GM13977 (cell line): ENCODE measurements around the gene PRSS50.
"Not testable (repeated sequence)": the region's sequence is repeated elsewhere in the genome, so short reads cannot be mapped to it uniquely, and the experiment has no call there.

Experiments
- DNase-seq: peaks from one replicate; pipeline ENCODE4 v3.0.0; 2012; ENCODE audit warnings: low spot score
- in situ Hi-C: fragments of 300-500 bp; cut with MboI; formaldehyde crosslinking; loops from one replicate; pipeline ENCODE4 v1.12.0; 2022; ENCODE audit warnings: low sequenced_read_pairs, low pct_unique_long_range_greater_than_20kb, mixed read lengths, inconsistent platforms; ENCODE audit not compliant: unreplicated experiment
- TF ChIP-seq, protein P1 (sequence below): IDR thresholded peaks from 2 replicates; pipeline ENCODE4 v1.5.1; 2012; ENCODE audit warnings: mild to moderate bottlenecking, control low read depth; ENCODE audit not compliant: insufficient read depth; ENCODE audit errors: extremely low read depth, missing control alignments

The PRSS50 gene

DNA sequence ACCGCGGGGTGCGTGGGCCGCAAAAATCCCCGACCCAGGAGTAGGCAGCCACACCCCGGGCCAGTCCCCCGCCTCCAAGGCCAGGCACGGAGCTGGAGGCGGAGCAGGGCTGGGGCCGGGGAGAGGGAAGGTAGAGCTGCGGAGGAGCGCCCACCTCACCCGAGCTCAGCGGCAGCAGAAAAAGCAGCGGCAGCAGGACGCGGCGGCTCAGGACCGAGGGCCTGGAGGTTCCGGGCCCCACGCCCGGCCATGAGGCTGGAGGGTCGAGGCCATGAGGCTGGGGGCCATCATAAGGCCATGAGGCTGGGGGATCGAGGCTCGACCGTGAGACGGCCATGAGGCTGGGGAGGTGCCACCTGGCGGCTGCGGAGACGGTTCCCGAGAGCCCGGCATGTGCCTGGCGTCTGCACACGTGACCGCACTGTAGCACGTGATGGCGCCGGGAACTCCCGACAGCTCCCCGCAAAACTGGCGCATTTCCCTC, 32.9 kb upstream of the PRSS50 start:
- TF ChIP-seq, protein P1, sequence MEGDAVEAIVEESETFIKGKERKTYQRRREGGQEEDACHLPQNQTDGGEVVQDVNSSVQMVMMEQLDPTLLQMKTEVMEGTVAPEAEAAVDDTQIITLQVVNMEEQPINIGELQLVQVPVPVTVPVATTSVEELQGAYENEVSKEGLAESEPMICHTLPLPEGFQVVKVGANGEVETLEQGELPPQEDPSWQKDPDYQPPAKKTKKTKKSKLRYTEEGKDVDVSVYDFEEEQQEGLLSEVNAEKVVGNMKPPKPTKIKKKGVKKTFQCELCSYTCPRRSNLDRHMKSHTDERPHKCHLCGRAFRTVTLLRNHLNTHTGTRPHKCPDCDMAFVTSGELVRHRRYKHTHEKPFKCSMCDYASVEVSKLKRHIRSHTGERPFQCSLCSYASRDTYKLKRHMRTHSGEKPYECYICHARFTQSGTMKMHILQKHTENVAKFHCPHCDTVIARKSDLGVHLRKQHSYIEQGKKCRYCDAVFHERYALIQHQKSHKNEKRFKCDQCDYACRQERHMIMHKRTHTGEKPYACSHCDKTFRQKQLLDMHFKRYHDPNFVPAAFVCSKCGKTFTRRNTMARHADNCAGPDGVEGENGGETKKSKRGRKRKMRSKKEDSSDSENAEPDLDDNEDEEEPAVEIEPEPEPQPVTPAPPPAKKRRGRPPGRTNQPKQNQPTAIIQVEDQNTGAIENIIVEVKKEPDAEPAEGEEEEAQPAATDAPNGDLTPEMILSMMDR, result no peak
- DNase-seq, result no peak
- in situ Hi-C loops, result no loop called here

DNA sequence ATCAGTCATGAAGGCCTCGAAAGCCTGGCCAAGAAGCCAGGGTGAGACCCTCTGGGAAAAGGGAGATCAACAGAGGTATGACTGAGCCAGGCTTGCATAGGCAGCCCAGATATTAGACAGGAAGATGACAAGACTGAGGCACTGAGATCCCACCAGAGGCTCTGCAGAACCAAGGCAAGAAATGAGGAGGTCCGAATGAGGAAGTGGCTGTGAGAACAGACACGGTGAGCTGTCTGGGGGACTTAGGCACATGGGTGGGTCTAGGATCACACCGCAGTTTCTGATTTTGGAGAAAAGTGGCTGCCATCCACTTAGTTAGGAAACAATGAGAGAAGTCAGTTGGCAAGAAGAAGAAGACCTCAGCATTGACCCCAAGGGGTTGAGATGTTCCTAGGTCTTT, 31.5 kb upstream of the PRSS50 start:
- TF ChIP-seq, protein P1, result no peak
- in situ Hi-C loops, result no loop called here
- no peak for DNase-seq

DNA sequence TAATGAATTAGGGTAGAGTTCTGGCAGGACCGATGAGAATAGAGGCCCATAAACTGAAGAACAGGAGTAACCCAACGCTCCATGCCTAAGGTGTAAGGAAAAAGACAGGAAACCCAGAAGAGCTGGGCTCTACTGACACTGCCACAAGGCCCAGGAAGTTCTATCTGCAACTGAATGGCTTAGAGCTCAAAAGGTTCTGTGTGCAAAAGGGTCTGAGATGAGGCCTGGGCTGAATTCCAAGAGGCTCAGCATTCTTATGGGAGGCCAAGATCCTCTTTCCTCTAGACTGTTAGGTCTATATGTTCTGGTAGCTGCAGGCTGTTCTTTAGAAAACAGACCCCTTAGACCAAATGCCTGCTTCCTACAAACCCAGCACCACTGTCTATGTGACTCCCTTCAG, 30.5 kb upstream of the PRSS50 start:
- TF ChIP-seq, protein P1, result no peak
- in situ Hi-C loops, result no loop called here
- DNase-seq, result no peak

DNA sequence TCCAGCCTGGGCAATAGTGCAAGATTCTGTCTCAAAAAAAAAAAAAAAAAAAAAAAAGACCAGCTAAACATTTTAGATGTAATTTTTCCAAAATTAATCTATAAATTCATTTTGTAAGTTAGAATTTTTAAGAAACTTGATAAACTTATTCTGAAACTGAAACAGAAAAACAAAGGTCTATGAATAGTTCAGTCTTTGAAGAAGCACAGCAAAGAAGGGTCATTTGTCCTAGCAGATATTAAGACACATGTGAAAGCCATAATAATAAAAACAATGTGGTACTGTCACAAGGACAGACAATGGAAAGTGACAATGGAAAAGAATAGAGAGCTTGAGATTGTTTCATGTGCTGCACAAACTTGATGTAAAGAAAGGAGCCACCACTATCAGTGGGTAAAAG, 29.0 kb upstream of the PRSS50 start:
- in situ Hi-C loops, result no loop called here
- DNase-seq, result no peak
- TF ChIP-seq, protein P1, result no peak

DNA sequence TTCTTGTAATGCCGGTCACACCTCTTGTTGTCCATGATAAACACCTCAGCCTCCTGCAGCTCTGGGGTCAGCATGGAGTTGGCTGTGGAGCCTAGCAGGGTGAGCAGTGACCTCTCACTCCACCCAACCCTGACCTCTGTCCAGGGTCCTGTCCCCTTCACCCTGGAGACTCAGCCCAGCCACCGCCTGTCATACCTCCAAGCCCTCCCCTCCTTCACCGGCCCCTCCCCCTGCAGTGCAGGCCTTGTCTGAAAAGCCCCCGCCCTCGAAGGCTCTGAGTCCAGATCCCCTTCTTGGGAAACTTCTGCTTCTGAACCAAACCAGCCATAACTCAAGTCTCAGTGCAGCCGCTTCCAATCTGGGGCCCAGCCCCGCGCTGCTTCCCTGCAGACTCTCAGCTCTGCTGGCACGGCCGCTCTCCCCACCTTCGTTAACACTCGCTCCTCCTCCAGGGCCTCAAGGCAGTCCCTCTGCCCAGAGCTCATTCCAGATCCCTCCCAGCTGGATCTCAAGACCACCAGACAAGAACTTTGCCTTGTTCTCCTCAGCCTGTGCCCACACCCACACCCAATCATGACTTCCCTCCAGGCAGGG, 25.4 kb upstream of the PRSS50 start:
- in situ Hi-C loops, result no loop called here

DNA sequence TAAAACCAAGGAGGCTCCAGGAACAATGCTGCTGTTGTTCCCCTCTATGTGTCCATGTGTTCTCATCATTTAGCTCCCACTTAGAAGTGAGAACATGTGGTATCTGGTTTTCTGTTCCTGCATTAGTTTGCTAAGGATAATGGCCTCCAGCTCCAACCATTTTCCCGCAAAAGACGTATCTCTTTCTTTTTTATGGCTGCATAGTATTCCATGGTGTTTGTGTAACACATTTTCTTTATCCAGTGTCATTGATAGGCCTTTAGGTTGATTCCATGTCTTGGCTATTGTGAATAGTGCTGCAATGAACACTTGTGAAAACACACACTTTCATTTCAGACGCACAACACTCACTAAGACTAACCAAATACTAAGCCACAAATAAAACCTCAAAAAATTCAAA, 21.9 kb upstream of the PRSS50 start:
- DNase-seq, in situ Hi-C loops: not testable (repeated sequence)

More for the DNA sequence above, 25.4 kb upstream of the PRSS50 start:
- TF ChIP-seq, protein P1, result no peak
- DNase-seq, result no peak

DNA sequence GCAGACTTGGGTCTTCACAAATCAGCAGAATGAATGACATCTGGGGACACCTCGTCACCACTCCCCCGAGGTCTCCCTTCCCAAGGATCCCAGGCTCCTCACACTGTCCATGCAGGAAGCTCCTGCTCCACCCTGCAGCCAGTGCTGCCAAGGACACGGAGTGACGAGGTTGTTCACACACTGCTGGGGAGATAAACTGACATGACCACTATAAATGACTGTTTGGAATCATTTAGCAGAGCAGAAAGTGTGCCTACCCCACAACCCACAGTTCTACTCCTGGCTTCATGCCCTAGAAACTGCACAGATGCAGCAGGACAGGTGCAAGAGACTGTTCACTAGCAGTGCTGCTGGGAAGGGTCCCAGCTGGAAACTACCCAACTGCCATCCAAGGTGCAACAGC, 19.7 kb upstream of the PRSS50 start:
- in situ Hi-C loops, result no loop called here
- TF ChIP-seq, protein P1, result no peak
- DNase-seq, result no peak
